BJ (cell line): ENCODE results near the gene SOCS7. TPM values are rescaled to one million over a fixed set of nuclear protein-coding genes. Genes with fewer than 3 reads are reported as not detected.

Experiments used
- CTCF ChIA-PET: fragments of 350-600 bp; formaldehyde crosslinking; extraction: SDS; loops from one replicate; lab custom pipeline; 2021; ENCODE audit warnings: antibody characterized with exemption, inconsistent platforms; lab: Yijun Ruan, JAX
- POLR2A ChIA-PET: fragments of 300-600 bp; sonication (Branson Sonifier 250); formaldehyde crosslinking; extraction: SDS; loops from one replicate; lab custom pipeline; 2021; ENCODE audit warnings: antibody characterized with exemption; lab: Charles Lee
- DNase-seq: peaks from one replicate; pipeline ENCODE4 v3.0.0-alpha.2; 2011; ENCODE audit warnings: low read depth
- H3K27me3 ChIP-seq: 2 replicates; pipeline ENCODE4 v1.6.0; 2011; ENCODE audit warnings: low read length; ENCODE audit not compliant: control insufficient read depth, insufficient read depth
- H3K36me3 ChIP-seq: 2 replicates; pipeline ENCODE4 v1.5.1; 2011; ENCODE audit warnings: low read length; ENCODE audit not compliant: control insufficient read depth, insufficient read depth
- H3K4me3 ChIP-seq: 2 replicates; pipeline ENCODE4 v1.5.1; 2011; ENCODE audit warnings: low read depth, mild to moderate bottlenecking, control low read depth, low read length
- polyA plus RNA-seq: library from polyadenylated mRNA; depleted of rRNA; stranded (reverse); fragments of >200 nt; gene quantifications from 2 replicates; pipeline ENCODE4 v1.2.3, GENCODE V29; 2011
- TF ChIP-seq, protein P1 (sequence below): IDR thresholded peaks from 2 replicates; pipeline ENCODE4 v1.5.1; 2011; ENCODE audit warnings: low read depth, mild to moderate bottlenecking, control low read depth, inconsistent platforms, low read length, moderate library complexity; ENCODE audit not compliant: insufficient read depth

Gene SOCS7
- polyA plus RNA-seq, 1 experiment, result 9.2 TPM

DNA sequence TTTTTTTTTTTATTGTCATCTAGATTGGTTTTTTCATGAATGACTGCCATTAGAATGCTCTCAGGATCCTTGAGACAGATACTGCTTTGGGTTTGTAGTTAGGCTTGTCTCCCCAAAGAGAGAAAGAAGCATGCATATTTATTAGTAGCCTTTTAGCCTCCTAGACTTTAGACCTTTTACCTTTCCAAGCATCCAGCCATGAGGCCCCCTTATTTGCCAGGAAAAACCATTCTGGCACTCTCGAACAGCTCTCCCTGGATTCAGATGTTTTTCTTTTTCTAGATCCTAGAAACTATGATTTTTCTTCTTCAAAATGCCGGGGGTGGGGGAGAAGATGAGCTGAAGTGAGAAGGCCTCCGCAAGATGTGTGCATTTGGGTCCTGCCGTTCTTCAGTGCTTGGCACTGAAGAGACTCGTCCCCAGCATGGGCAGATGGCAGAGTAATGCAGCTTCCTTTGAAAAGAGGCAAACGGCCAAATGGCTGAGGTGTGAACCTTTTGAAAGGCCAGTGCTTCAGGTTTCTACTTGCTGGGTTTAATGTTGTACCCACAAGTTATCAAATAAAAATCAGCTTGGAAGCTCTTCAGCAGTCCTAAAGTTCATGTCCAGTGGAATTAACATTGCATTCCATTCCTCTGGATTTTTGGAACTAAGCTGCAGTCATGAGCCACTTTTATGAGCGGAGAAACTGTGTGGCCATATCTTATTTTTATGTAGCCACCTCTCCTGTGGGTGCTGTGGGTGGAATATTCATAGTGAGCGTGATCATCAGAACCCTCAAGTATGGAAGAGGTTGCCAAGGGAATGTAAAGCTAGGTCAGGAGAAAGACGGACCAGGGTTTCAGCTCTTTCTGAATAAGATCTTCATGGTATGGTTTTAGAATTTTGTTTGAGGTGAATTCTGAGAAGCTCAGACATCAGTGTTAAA is 7.2 kb downstream of the SOCS7 start:
- no peak for DNase-seq
- TF ChIP-seq, protein P1, sequence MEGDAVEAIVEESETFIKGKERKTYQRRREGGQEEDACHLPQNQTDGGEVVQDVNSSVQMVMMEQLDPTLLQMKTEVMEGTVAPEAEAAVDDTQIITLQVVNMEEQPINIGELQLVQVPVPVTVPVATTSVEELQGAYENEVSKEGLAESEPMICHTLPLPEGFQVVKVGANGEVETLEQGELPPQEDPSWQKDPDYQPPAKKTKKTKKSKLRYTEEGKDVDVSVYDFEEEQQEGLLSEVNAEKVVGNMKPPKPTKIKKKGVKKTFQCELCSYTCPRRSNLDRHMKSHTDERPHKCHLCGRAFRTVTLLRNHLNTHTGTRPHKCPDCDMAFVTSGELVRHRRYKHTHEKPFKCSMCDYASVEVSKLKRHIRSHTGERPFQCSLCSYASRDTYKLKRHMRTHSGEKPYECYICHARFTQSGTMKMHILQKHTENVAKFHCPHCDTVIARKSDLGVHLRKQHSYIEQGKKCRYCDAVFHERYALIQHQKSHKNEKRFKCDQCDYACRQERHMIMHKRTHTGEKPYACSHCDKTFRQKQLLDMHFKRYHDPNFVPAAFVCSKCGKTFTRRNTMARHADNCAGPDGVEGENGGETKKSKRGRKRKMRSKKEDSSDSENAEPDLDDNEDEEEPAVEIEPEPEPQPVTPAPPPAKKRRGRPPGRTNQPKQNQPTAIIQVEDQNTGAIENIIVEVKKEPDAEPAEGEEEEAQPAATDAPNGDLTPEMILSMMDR, result no peak
- ChIA-PET CTCF (interaction anchor here (0.8 to 1.8 kb wide), 5 partner anchors 9 to 62 kb away, joined by 3 to 7 read pairs (median 4); no protein-coding TSS in a partner anchor), POLR2A (interaction anchor here (0.6 kb wide), 1 partner anchor 43 kb away, joined by 4 read pairs; no protein-coding TSS in a partner anchor)
- no peaks in the 10 kb centered on the region for H3K27me3 ChIP-seq
- peaks cover 1% of the 10 kb centered on the region; the same call in 1 of the 2 replicates for H3K36me3 ChIP-seq
- no peak overlapping the region for H3K4me3 ChIP-seq

DNA sequence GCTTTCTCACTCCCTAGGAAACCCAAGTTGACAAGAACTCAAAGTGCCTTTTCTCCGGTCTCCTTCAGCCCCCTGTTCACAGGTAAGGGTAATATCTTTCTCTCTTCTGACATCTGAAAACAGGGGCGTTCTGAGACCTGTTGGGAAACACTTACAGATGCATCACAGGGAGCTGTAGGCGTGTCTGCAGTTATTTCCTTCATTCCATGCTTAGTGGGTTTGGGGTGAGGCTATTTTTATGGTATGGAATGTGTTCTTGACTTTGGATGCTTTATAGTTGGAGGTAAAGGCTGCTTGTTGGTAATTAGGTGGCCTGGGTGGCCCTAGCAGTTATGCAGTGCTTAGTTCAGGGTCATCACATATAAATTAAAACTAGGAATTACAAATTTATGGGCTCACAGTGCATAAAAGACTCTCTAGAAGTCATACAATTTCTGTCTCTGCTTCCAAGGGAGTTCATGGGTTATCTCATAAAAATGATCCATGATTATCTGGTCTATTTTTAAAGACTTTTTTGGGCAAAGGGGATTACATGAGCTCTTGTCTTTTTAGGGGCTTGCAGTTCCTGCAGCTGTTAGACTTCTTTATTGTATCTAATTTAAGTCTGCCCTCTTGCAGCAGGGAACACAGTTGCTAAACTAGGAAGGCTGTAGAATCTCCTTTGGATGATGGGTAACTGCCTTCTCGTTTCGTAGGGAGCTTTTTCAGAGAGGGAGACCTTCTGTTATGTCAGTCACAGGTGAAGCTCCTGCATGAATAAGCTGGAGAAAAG is 10.2 kb downstream of the SOCS7 start:
- ChIA-PET CTCF (interaction anchor here (0.6 to 3.9 kb wide), 6 partner anchors 9 to 53 kb away, joined by 3 to 15 read pairs (median 3); no protein-coding TSS in a partner anchor), POLR2A (interaction anchor here (0.5 kb wide), 1 partner anchor 620 kb away, joined by 3 read pairs; no protein-coding TSS in a partner anchor)
- TF ChIP-seq, protein P1, result no peak
- H3K27me3 ChIP-seq, result no peaks in the 10 kb centered on the region
- no peak overlapping the region for H3K4me3 ChIP-seq
- H3K36me3 ChIP-seq, result peaks cover 6% of the 10 kb centered on the region
- DNase-seq, result no peak

DNA sequence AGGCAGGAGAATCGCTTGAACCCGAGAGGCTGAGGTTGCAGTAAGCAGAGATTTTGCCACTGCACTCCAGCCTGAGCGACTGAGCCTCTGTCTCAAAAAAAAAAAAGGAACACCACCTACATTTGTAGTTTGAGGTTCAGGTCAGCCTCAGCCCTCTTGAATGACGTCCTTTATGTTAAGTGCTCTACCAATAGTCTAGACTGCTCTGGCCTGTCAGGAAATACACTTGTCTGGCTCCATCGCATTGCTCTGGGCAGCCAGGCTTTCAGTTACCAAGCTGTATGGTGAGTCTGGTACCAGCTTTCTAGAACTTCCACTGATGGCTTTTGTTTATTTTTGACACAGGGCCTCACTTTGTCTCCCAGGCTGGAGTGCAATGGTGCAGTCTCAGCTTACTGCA is 11.4 kb downstream of the SOCS7 start:
- ChIA-PET POLR2A (no interaction called here), CTCF (interaction anchor here (0.6 to 3.9 kb wide), 5 partner anchors 9 to 72 kb away, joined by 3 to 15 read pairs (median 3); no protein-coding TSS in a partner anchor)
- no peaks in the 10 kb centered on the region for H3K27me3 ChIP-seq
- TF ChIP-seq, protein P1, result no peak
- H3K36me3 ChIP-seq, result peaks cover 8% of the 10 kb centered on the region
- no peak for DNase-seq
- no peak overlapping the region for H3K4me3 ChIP-seq

DNA sequence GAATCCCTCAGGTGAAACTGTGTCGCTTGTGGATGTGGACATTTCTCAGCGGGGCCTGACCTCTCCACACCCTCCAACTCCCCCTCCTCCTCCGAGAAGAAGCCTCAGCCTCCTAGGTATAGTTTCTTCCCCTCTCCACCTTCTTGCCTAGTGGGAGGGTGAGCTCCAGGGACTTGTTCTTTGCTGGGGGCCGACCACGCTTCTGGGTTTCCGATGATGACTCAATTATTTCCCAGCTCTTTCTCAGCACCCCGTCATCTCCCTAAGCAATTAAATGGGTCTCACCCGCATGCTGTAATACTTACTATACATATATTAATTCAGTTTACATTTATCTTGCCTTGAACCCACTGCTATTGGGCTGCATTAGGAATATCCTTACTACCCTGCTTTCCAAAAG is 13.1 kb downstream of the SOCS7 start:
- TF ChIP-seq, protein P1, result no peak
- ChIA-PET POLR2A (no interaction called here), CTCF (interaction anchor here (1.2 to 3.9 kb wide), 3 partner anchors 16 to 50 kb away, joined by 3 to 15 read pairs (median 7); no protein-coding TSS in a partner anchor)
- no peak for DNase-seq
- peaks cover 12% of the 10 kb centered on the region for H3K36me3 ChIP-seq
- no peaks in the 10 kb centered on the region for H3K27me3 ChIP-seq
- H3K4me3 ChIP-seq, result no peak overlapping the region
